Inferior parietal cortex (tissue), 1 donor: ENCODE data around the gene TFCP2L1.
"Not testable (repeated sequence)": the region's sequence is repeated elsewhere in the genome, so short reads cannot be mapped to it uniquely, and the experiment has no call there.

Source experiments
- DNase-seq: peaks from one replicate; pipeline ENCODE4 v3.0.0-alpha.2; 2016; ENCODE audit errors: extremely low spot score

The TFCP2L1 gene

GRCh38 chr2:121242175-121242875 is 42.7 kb downstream of the TFCP2L1 start:
- no peak for DNase-seq

GRCh38 chr2:121241466-121241865 is 43.5 kb downstream of the TFCP2L1 start:
- DNase-seq, result no peak

- no peak for DNase-seq
Observed at GRCh38 chr2:121240436-121240835, 44.6 kb downstream of the TFCP2L1 start.

- DNase-seq, result no peak
Observed at GRCh38 chr2:121239969-121240368, 45.0 kb downstream of the TFCP2L1 start.

- no peak for DNase-seq
Observed at GRCh38 chr2:121239471-121239870, 45.5 kb downstream of the TFCP2L1 start.

GRCh38 chr2:121238828-121239227 is 46.2 kb downstream of the TFCP2L1 start:
- DNase-seq, result no peak

- no peak for DNase-seq
Observed at GRCh38 chr2:121237980-121238665, 46.9 kb downstream of the TFCP2L1 start.

GRCh38 chr2:121237336-121237979 is 47.5 kb downstream of the TFCP2L1 start:
- no peak for DNase-seq

- DNase-seq, result no peak
Observed at GRCh38 chr2:121236650-121237180, 48.3 kb downstream of the TFCP2L1 start.

GRCh38 chr2:121236101-121236640 is 48.8 kb downstream of the TFCP2L1 start:
- no peak for DNase-seq

GRCh38 chr2:121235542-121235941 is 49.5 kb downstream of the TFCP2L1 start:
- no peak for DNase-seq

- DNase-seq, result no peak
Observed at GRCh38 chr2:121234791-121235190, 50.2 kb downstream of the TFCP2L1 start.

- DNase-seq, result no peak
Observed at GRCh38 chr2:121234144-121234543, 50.9 kb downstream of the TFCP2L1 start.

- DNase-seq, result no peak
Observed at GRCh38 chr2:121233486-121234110, 51.4 kb downstream of the TFCP2L1 start.

- DNase-seq, result no peak
Observed at GRCh38 chr2:121232626-121233265, 52.3 kb downstream of the TFCP2L1 start.

- DNase-seq, result no peak
Observed at GRCh38 chr2:121231385-121232000, 53.5 kb downstream of the TFCP2L1 start.

- no peak for DNase-seq
Observed at GRCh38 chr2:121228521-121228920, 56.5 kb downstream of the TFCP2L1 start.

GRCh38 chr2:121227381-121228144 is 57.4 kb downstream of the TFCP2L1 start:
- peak; percentile 15 for DNase-seq

GRCh38 chr2:121225681-121226080 is 59.3 kb downstream of the TFCP2L1 start:
- not testable (repeated sequence) for DNase-seq

GRCh38 chr2:121220995-121221394 is 64.0 kb downstream of the TFCP2L1 start:
- DNase-seq, result no peak
